Liver (tissue), 3 donors: ENCODE measurements around the gene ARHGAP23.

ENCODE experiments used
- ATF3 ChIP-seq: IDR thresholded peaks from 2 replicates; pipeline ENCODE4 v1.6.1; 2016; ENCODE audit warnings: antibody characterized with exemption
- CTCF ChIP-seq: fragments of 150-350 bp; IDR thresholded peaks from 2 replicates; pipeline ENCODE4 v1.5.1; 2017; ENCODE audit warnings: improper control_type of control experiment, low read depth, low read length; ENCODE audit not compliant: missing input control
- EGR1 ChIP-seq, 2 donors: IDR thresholded peaks; 2 replicates each; pipeline ENCODE4 v1.6.1; 2016 to 2018; ENCODE audit warnings: antibody characterized with exemption in 2 of 2, low read depth in 2 of 2
- FOXA1 ChIP-seq: IDR thresholded peaks from 2 replicates; pipeline ENCODE4 v1.6.1; 2016; ENCODE audit warnings: antibody characterized with exemption
- GABPA ChIP-seq, 2 donors: IDR thresholded peaks in 1 of 2; conservative IDR thresholded peaks in 1 of 2; 2 replicates each; pipeline ENCODE4 v1.6.1; 2016; ENCODE audit warnings: antibody characterized with exemption in 2 of 2, mild to moderate bottlenecking in 1 of 2, moderate library complexity in 1 of 2
- HNF4A ChIP-seq, 2 donors: conservative IDR thresholded peaks; 2 replicates each; pipeline ENCODE4 v1.6.1; 2016; ENCODE audit warnings: antibody characterized with exemption in 2 of 2, mild to moderate bottlenecking in 2 of 2
- HNF4G ChIP-seq: IDR thresholded peaks from 2 replicates; pipeline ENCODE4 v1.6.1; 2016; ENCODE audit warnings: antibody characterized with exemption
- MAX ChIP-seq: IDR thresholded peaks from 2 replicates; pipeline ENCODE4 v1.6.1; 2016; ENCODE audit warnings: antibody characterized with exemption
- RAD21 ChIP-seq, 2 donors: IDR thresholded peaks; 2 replicates each; pipeline ENCODE4 v1.6.1; 2016; ENCODE audit warnings: antibody characterized with exemption in 2 of 2, mild to moderate bottlenecking in 2 of 2
- REST ChIP-seq: IDR thresholded peaks from 2 replicates; pipeline ENCODE4 v1.6.1; 2016; ENCODE audit warnings: antibody characterized with exemption, mild to moderate bottlenecking
- SP1 ChIP-seq: IDR thresholded peaks from 2 replicates; pipeline ENCODE4 v1.6.1; 2018; ENCODE audit warnings: antibody characterized with exemption, mild to moderate bottlenecking
- TAF1 ChIP-seq: conservative IDR thresholded peaks from 2 replicates; pipeline ENCODE4 v1.6.1; 2016; ENCODE audit warnings: antibody characterized with exemption, mild to moderate bottlenecking
- ZBTB33 ChIP-seq: IDR thresholded peaks from 2 replicates; pipeline ENCODE4 v1.6.1; 2016; ENCODE audit warnings: antibody characterized with exemption
- donor health status: healthy.
- donor health status: healthy.

DNA sequence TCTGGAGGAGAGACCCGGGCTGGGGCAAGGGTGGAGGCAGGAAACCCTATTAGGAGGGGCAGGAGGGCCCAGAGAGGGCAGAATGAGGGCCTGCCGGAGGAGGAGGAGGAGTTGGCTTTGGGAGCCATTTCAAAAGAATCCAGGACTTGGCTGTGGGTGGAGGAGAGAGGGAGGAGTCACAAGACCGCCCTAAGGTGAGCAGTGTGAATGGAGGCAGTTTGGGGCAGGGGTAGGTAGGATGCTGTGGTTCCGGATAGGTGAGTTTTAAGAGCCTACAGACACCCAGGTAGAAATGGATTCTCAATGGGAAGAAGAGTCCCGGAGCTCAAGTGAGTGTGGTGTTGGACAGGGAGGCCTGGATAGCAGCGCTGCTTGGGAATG is 80.3 kb downstream of the ARHGAP23 start:
- TF ChIP-seq CTCF (no peak), HNF4G (no peak), REST (no peak), ATF3 (no peak), RAD21 (IDR thresholded peaks at IDR 0.05) (no peak), ZBTB33 (no peak), GABPA (IDR thresholded peaks at IDR 0.05 in 1 of 2, conservative IDR thresholded peaks at IDR 0.05 in 1 of 2) (no peak), EGR1 (IDR thresholded peaks at IDR 0.05; ENCODE audit: low read depth in 2 of 2) (no peak), SP1 (no peak), TAF1 (no peak), MAX (no peak), FOXA1 (no peak), HNF4A (conservative IDR thresholded peaks at IDR 0.05) (no peak)
